HEK293 (cell line): ENCODE results near the gene CDC42SE1.

Source experiments
- KLF16 ChIP-seq: fragments of 450-650 bp; formaldehyde crosslinking; IDR thresholded peaks from 2 replicates; pipeline ENCODE4 v1.5.1; 2017; ENCODE audit warnings: missing biosample characterization, missing genetic modification characterization
- REPIN1 ChIP-seq: fragments of 450-650 bp; formaldehyde crosslinking; IDR thresholded peaks from 2 replicates; pipeline ENCODE4 v1.5.1; 2017; ENCODE audit warnings: missing biosample characterization, missing genetic modification characterization, low read depth
- ZNF140 ChIP-seq: fragments of 450-650 bp; formaldehyde crosslinking; IDR thresholded peaks from 2 replicates; pipeline ENCODE4 v1.5.1; 2016; ENCODE audit warnings: missing biosample characterization, missing genetic modification characterization
- ZNF549 ChIP-seq: fragments of 450-650 bp; IDR thresholded peaks from 2 replicates; pipeline ENCODE4 v1.5.1; 2018; ENCODE audit warnings: missing biosample characterization, missing genetic modification characterization, mild to moderate bottlenecking, inconsistent platforms, moderate library complexity
- TF ChIP-seq, protein P1 (sequence below): fragments of 450-650 bp; formaldehyde crosslinking; IDR thresholded peaks from 2 replicates; pipeline ENCODE4 v1.5.1; 2016; ENCODE audit warnings: missing biosample characterization, missing genetic modification characterization
- TF ChIP-seq, protein P2 (sequence below): fragments of 450-650 bp; formaldehyde crosslinking; IDR thresholded peaks from 2 replicates; pipeline ENCODE4 v1.5.1; 2016; ENCODE audit warnings: missing biosample characterization, missing genetic modification characterization

DNA sequence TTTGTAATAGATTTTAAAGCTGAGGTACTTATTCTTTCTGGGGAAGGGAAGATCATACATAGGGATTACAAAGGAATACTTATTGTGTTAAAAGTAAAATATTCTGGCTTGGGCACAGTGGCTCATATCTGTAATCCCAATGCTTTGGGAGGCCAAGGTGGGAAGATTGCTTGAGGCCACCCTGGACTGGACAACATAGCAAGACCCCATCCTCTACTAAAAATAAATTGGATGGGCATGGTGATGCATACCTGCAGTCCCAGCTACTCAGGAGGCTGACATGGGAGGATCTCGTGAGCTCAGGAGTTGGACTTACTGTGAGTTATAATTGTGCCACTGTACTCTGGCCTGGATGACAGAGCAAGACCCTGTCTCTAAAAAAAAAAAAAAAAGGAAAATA is 38.7 kb upstream of the CDC42SE1 start:
- TF ChIP-seq ZNF140 (tag by site-specific recombination), result no peak
- TF ChIP-seq KLF16, result no peak
- TF ChIP-seq, protein P1, sequence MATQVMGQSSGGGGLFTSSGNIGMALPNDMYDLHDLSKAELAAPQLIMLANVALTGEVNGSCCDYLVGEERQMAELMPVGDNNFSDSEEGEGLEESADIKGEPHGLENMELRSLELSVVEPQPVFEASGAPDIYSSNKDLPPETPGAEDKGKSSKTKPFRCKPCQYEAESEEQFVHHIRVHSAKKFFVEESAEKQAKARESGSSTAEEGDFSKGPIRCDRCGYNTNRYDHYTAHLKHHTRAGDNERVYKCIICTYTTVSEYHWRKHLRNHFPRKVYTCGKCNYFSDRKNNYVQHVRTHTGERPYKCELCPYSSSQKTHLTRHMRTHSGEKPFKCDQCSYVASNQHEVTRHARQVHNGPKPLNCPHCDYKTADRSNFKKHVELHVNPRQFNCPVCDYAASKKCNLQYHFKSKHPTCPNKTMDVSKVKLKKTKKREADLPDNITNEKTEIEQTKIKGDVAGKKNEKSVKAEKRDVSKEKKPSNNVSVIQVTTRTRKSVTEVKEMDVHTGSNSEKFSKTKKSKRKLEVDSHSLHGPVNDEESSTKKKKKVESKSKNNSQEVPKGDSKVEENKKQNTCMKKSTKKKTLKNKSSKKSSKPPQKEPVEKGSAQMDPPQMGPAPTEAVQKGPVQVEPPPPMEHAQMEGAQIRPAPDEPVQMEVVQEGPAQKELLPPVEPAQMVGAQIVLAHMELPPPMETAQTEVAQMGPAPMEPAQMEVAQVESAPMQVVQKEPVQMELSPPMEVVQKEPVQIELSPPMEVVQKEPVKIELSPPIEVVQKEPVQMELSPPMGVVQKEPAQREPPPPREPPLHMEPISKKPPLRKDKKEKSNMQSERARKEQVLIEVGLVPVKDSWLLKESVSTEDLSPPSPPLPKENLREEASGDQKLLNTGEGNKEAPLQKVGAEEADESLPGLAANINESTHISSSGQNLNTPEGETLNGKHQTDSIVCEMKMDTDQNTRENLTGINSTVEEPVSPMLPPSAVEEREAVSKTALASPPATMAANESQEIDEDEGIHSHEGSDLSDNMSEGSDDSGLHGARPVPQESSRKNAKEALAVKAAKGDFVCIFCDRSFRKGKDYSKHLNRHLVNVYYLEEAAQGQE (tag by site-specific recombination), result no peak
- no peak for TF ChIP-seq ZNF549 (tag by site-specific recombination)
- no peak for TF ChIP-seq REPIN1 (tag by site-specific recombination)
- TF ChIP-seq, protein P2, sequence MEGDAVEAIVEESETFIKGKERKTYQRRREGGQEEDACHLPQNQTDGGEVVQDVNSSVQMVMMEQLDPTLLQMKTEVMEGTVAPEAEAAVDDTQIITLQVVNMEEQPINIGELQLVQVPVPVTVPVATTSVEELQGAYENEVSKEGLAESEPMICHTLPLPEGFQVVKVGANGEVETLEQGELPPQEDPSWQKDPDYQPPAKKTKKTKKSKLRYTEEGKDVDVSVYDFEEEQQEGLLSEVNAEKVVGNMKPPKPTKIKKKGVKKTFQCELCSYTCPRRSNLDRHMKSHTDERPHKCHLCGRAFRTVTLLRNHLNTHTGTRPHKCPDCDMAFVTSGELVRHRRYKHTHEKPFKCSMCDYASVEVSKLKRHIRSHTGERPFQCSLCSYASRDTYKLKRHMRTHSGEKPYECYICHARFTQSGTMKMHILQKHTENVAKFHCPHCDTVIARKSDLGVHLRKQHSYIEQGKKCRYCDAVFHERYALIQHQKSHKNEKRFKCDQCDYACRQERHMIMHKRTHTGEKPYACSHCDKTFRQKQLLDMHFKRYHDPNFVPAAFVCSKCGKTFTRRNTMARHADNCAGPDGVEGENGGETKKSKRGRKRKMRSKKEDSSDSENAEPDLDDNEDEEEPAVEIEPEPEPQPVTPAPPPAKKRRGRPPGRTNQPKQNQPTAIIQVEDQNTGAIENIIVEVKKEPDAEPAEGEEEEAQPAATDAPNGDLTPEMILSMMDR (tag by site-specific recombination), result no peak
